ENCODE results near the gene TESK2. TPM values are rescaled to one million over a fixed set of nuclear protein-coding genes. Genes with fewer than 3 reads are reported as not detected.

TESK2 gene
- total and polyA plus RNA-seq, 2 of the 13 experiments (the other 11 are each of a cell fraction or from before 2014, with no cell fraction given), result 5.5 to 9.6 TPM

- 75% methylated on average over 13 of the region's 15 CpGs for WGBS (ENCODE audit: low lambda C conversion rate)
- no peaks in the 10 kb centered on the region for H3K9me3 ChIP-seq (ENCODE audit: low read length)
- CTCF ChIA-PET (ENCODE audit: low intra/inter-chr PET ratio, low total read pairs), result interaction anchor here (0.7 kb wide), 1 partner anchor 16 kb away, joined by 3 read pairs; no protein-coding TSS in a partner anchor
- H3K36me3 ChIP-seq (replicated peaks in 1 of 2; ENCODE audit: control insufficient read depth in 1 of 2, insufficient read depth in 2 of 2, low read length in 2 of 2), result peaks cover 23 to 44% of the 10 kb centered on the region in 2 experiments
- H3K79me2 ChIP-seq (ENCODE audit: insufficient read depth, low read length), result peaks cover 11% of the 10 kb centered on the region
- peak; percentile 77 for DNase-seq (ENCODE audit: low spot score)
- no peak overlapping the region for H3K9ac ChIP-seq (ENCODE audit: insufficient read depth, low read depth, low read length)
- no peak overlapping the region for H3K4me3 ChIP-seq (replicated peaks in 1 of 3; ENCODE audit: insufficient read depth in 1 of 3, low read depth in 2 of 3, low read length in 3 of 3)
- peaks cover 39% of the 10 kb centered on the region for H3K4me1 ChIP-seq (ENCODE audit: insufficient read depth, low read length)
- H3K27ac ChIP-seq (ENCODE audit: extremely low read length, insufficient read depth, low read length), result peak overlapping the region; percentile 56
- POLR2A ChIA-PET, result interaction anchor here (0.8 to 8.0 kb wide), 11 partner anchors 8 to 76 kb away, joined by 3 to 110 read pairs (median 10); partner anchors contain the start of genes AKR1A1, CCDC163, MMACHC and NASP
- BruUV-seq (replicated peaks), result TSS peak; percentile 1
- ATAC-seq, result peak; percentile 58
- in situ Hi-C loops (cut with HindIII; ENCODE audit: extremely low pct_ligation_motif_present, low pct_unique_long_range_greater_than_20kb) (no loop called here), intact Hi-C loops (cut with micrococcal nuclease; ENCODE audit: unreplicated experiment) (no loop called here)
- peak; percentile 28 for FAIRE-seq
- no peak overlapping the region for H3K4me2 ChIP-seq (ENCODE audit: low read depth, low read length)
- H2AFZ ChIP-seq (ENCODE audit: low read length), result no peak overlapping the region
- H3K27me3 ChIP-seq (ENCODE audit: control insufficient read depth in 1 of 2, insufficient read depth in 2 of 2, low read length in 2 of 2), result no peaks in the 10 kb centered on the region
- H4K20me1 ChIP-seq (ENCODE audit: insufficient read depth, low read length), result peaks cover 21% of the 10 kb centered on the region
- TF ChIP-seq E2F2 (CRISPR knock-in tag; IDR thresholded peaks at IDR 0.05; ENCODE audit: borderline replicate concordance) (no peak), POLR2AphosphoS2 (IDR thresholded peaks at IDR 0.05; ENCODE audit: low read depth, low read length) (peak; percentile 15), TEAD3 (CRISPR knock-in tag; optimal IDR thresholded peaks at IDR 0.05; ENCODE audit: borderline replicate concordance) (peak; percentile 60), BCL3 (CRISPR knock-in tag; IDR thresholded peaks at IDR 0.05) (0 out of 2 replicates have a peak, but pooled peaks have one; percentile 16), RBFOX2 (IDR thresholded peaks at IDR 0.05; ENCODE audit: low read depth, low read length) (peak; percentile 67), SALL1 (CRISPR knock-in tag; IDR thresholded peaks at IDR 0.05) (no peak), NBN (conservative IDR thresholded peaks at IDR 0.05) (no peak), ZNF121 (CRISPR knock-in tag; IDR thresholded peaks at IDR 0.05) (0 out of 2 replicates have a peak, but pooled peaks have one; percentile 12)
- TF ChIP-seq, protein P1, sequence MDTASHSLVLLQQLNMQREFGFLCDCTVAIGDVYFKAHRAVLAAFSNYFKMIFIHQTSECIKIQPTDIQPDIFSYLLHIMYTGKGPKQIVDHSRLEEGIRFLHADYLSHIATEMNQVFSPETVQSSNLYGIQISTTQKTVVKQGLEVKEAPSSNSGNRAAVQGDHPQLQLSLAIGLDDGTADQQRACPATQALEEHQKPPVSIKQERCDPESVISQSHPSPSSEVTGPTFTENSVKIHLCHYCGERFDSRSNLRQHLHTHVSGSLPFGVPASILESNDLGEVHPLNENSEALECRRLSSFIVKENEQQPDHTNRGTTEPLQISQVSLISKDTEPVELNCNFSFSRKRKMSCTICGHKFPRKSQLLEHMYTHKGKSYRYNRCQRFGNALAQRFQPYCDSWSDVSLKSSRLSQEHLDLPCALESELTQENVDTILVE (CRISPR knock-in tag; IDR thresholded peaks at IDR 0.05), result no peak
- TF ChIP-seq, protein P2, sequence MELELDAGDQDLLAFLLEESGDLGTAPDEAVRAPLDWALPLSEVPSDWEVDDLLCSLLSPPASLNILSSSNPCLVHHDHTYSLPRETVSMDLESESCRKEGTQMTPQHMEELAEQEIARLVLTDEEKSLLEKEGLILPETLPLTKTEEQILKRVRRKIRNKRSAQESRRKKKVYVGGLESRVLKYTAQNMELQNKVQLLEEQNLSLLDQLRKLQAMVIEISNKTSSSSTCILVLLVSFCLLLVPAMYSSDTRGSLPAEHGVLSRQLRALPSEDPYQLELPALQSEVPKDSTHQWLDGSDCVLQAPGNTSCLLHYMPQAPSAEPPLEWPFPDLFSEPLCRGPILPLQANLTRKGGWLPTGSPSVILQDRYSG (CRISPR knock-in tag; IDR thresholded peaks at IDR 0.05), result no peak
- TF ChIP-seq, protein P3, sequence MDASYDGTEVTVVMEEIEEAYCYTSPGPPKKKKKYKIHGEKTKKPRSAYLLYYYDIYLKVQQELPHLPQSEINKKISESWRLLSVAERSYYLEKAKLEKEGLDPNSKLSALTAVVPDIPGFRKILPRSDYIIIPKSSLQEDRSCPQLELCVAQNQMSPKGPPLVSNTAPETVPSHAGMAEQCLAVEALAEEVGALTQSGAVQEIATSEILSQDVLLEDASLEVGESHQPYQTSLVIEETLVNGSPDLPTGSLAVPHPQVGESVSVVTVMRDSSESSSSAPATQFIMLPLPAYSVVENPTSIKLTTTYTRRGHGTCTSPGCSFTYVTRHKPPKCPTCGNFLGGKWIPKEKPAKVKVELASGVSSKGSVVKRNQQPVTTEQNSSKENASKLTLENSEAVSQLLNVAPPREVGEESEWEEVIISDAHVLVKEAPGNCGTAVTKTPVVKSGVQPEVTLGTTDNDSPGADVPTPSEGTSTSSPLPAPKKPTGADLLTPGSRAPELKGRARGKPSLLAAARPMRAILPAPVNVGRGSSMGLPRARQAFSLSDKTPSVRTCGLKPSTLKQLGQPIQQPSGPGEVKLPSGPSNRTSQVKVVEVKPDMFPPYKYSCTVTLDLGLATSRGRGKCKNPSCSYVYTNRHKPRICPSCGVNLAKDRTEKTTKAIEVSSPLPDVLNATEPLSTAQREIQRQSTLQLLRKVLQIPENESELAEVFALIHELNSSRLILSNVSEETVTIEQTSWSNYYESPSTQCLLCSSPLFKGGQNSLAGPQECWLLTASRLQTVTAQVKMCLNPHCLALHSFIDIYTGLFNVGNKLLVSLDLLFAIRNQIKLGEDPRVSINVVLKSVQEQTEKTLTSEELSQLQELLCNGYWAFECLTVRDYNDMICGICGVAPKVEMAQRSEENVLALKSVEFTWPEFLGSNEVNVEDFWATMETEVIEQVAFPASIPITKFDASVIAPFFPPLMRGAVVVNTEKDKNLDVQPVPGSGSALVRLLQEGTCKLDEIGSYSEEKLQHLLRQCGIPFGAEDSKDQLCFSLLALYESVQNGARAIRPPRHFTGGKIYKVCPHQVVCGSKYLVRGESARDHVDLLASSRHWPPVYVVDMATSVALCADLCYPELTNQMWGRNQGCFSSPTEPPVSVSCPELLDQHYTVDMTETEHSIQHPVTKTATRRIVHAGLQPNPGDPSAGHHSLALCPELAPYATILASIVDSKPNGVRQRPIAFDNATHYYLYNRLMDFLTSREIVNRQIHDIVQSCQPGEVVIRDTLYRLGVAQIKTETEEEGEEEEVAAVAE (CRISPR knock-in tag; IDR thresholded peaks at IDR 0.05; ENCODE audit: borderline replicate concordance), result 0 out of 2 replicates have a peak, but pooled peaks have one; percentile 37
- TF ChIP-seq, protein P4, sequence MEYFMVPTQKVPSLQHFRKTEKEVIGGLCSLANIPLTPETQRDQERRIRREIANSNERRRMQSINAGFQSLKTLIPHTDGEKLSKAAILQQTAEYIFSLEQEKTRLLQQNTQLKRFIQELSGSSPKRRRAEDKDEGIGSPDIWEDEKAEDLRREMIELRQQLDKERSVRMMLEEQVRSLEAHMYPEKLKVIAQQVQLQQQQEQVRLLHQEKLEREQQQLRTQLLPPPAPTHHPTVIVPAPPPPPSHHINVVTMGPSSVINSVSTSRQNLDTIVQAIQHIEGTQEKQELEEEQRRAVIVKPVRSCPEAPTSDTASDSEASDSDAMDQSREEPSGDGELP (IDR thresholded peaks at IDR 0.05; ENCODE audit: borderline replicate concordance, low read depth), result peak; percentile 57; the same call in 1 of the 2 replicates
Measured at GRCh38 chr1:45508295-45509151, 17.6 kb upstream of the TESK2 start.
